SK-N-SH (cell line): ENCODE data around the gene TMEM145. TPM values are rescaled to one million over a fixed set of nuclear protein-coding genes. Genes with fewer than 3 reads are reported as not detected.

ENCODE experiments used
- CTCF ChIA-PET: fragments of 300-600, 350-600 bp; formaldehyde crosslinking; extraction: SDS; loops from one replicate; lab custom pipeline; 2021; lab: Yijun Ruan, JAX
- POLR2A ChIA-PET: fragments of 350-600 bp; sonication (Branson Sonifier 250); formaldehyde crosslinking; extraction: SDS; loops from one replicate; lab custom pipeline; 2020; ENCODE audit warnings: antibody characterized with exemption, inconsistent platforms; lab: Yijun Ruan, JAX
- DNase-seq: peaks from one replicate; pipeline ENCODE4 v3.0.0; 2012
- H2AFZ ChIP-seq: fragments of 200-600 bp; sonication (generic); 2 replicates; pipeline ENCODE4 v1.8.1; 2016; ENCODE audit warnings: antibody characterized with exemption, mild to moderate bottlenecking, low read depth
- H3F3A ChIP-seq: fragments of 200-600 bp; sonication (generic); replicated peaks from 2 replicates; pipeline ENCODE3; 2016; ENCODE audit warnings: antibody characterized with exemption, mild to moderate bottlenecking; ENCODE audit not compliant: insufficient read depth
- H3K27ac ChIP-seq, 2 experiments: fragments of 200-500 bp in 1 of 2; fragments of 200-600 bp in 1 of 2; sonication (Bioruptor generic) in 1 of 2; sonication (generic), shearing (Covaris generic) in 1 of 2; 2 replicates each; pipeline versions ENCODE4 v1.5.1 to v1.6.1; 2014 to 2016; ENCODE audit warnings: low read depth in 2 of 2, inconsistent platforms in 1 of 2, low read length in 1 of 2, mild to moderate bottlenecking in 1 of 2, mixed read lengths in 1 of 2
- H3K27me3 ChIP-seq: fragments of 200-600 bp; sonication (generic), shearing (Covaris generic); 2 replicates; pipeline ENCODE4 v1.6.1; 2016; ENCODE audit warnings: mixed run types; ENCODE audit not compliant: insufficient read depth
- H3K36me3 ChIP-seq, 2 experiments: fragments of 200-500 bp in 1 of 2; fragments of 200-600 bp in 1 of 2; sonication (Bioruptor generic) in 1 of 2; sonication (generic) in 1 of 2; replicated peaks in 1 of 2; 2 replicates each; pipeline versions ENCODE3 to v1.5.1; 2014 to 2016; ENCODE audit warnings: low read length in 1 of 2, mild to moderate bottlenecking in 1 of 2; ENCODE audit not compliant: insufficient read depth in 2 of 2, control insufficient read depth in 1 of 2
- H3K4me1 ChIP-seq, 2 experiments: fragments of 200-500 bp in 1 of 2; fragments of 200-600 bp in 1 of 2; sonication (Bioruptor generic) in 1 of 2; sonication (generic), shearing (Covaris generic) in 1 of 2; 2 replicates each; pipeline versions ENCODE4 v1.5.1 to v1.6.1; 2014 to 2016; ENCODE audit warnings: low read depth in 1 of 2, low read length in 1 of 2, mixed run types in 1 of 2; ENCODE audit not compliant: insufficient read depth in 2 of 2, control insufficient read depth in 1 of 2
- H3K4me2 ChIP-seq: fragments of 200-600 bp; sonication (generic), shearing (Covaris generic); 2 replicates; pipeline ENCODE4 v1.6.1; 2017; ENCODE audit warnings: mixed run types
- H3K4me3 ChIP-seq, 2 experiments: fragments of 200-500 bp in 1 of 2; fragments of 200-600 bp in 1 of 2; sonication (Bioruptor generic) in 1 of 2; sonication (generic), shearing (Covaris generic) in 1 of 2; 2 replicates each; pipeline versions ENCODE4 v1.5.1 to v1.8.1; 2014 to 2016; ENCODE audit warnings: low read depth in 2 of 2, inconsistent platforms in 1 of 2, low read length in 1 of 2, mild to moderate bottlenecking in 1 of 2, mixed read lengths in 1 of 2, moderate library complexity in 1 of 2
- H3K79me2 ChIP-seq: fragments of 200-600 bp; sonication (generic); 2 replicates; pipeline ENCODE4 v1.8.1; 2017; ENCODE audit warnings: mild to moderate bottlenecking; ENCODE audit not compliant: insufficient read depth
- H3K9ac ChIP-seq: fragments of 200-600 bp; sonication (generic); 2 replicates; pipeline ENCODE4 v1.6.1; 2017; ENCODE audit warnings: mixed run types
- H3K9me2 ChIP-seq: fragments of 200-600 bp; sonication (generic); 2 replicates; pipeline ENCODE4 v1.6.1; 2017; ENCODE audit warnings: mixed run types
- H3K9me3 ChIP-seq: fragments of 200-600 bp; sonication (generic); 2 replicates; pipeline ENCODE4 v1.6.1; 2017; ENCODE audit warnings: mixed run types, mild to moderate bottlenecking, moderate library complexity
- H4K20me1 ChIP-seq: fragments of 200-600 bp; sonication (generic); 2 replicates; pipeline ENCODE4 v1.6.1; 2017; ENCODE audit warnings: mild to moderate bottlenecking, mixed run types; ENCODE audit not compliant: insufficient read depth
- FOSL2 ChIP-seq: IDR thresholded peaks from 2 replicates; pipeline ENCODE4 v1.4.0; 2012; ENCODE audit warnings: low read depth, mild to moderate bottlenecking, moderate library complexity, borderline replicate concordance
- GABPA ChIP-seq: IDR thresholded peaks from 2 replicates; pipeline ENCODE4 v1.4.0; 2012; ENCODE audit warnings: low read depth, mild to moderate bottlenecking
- GATA2 ChIP-seq: sonication (generic); formaldehyde crosslinking; IDR thresholded peaks from 2 replicates; pipeline ENCODE4 v1.5.0; 2020; ENCODE audit warnings: mild to moderate bottlenecking, missing genetic modification reagents
- SMC3 ChIP-seq: IDR thresholded peaks from 2 replicates; pipeline ENCODE4 v1.6.1; 2012; ENCODE audit warnings: low read depth, low read length, improper control_type of control experiment
- TAF1 ChIP-seq: IDR thresholded peaks from 2 replicates; pipeline ENCODE4 v1.6.1; 2012; ENCODE audit warnings: low read depth, mild to moderate bottlenecking, low read length, moderate library complexity, borderline replicate concordance
- TEAD4 ChIP-seq: IDR thresholded peaks from 2 replicates; pipeline ENCODE4 v1.4.0; 2012; ENCODE audit warnings: mild to moderate bottlenecking, borderline replicate concordance; ENCODE audit not compliant: insufficient read depth
- WGBS: methylation state at CpG from one replicate; pipeline ENCODE4 v1.1.6; 2017; ENCODE audit warnings: low lambda C conversion rate; 5-methylcytosine and 5-hydroxymethylcytosine counted together
- polyA plus RNA-seq, 3 experiments: library from polyadenylated mRNA; depleted of rRNA; stranded (reverse); fragments of >200 nt; gene quantifications; 2 replicates each; pipeline ENCODE4 v1.2.3, GENCODE V29; 2012
- TF ChIP-seq, protein P1 (sequence below): IDR thresholded peaks from 2 replicates; pipeline ENCODE4; 2012
- TF ChIP-seq, protein P2 (sequence below): IDR thresholded peaks from 2 replicates; pipeline ENCODE4 v1.4.0; 2012; ENCODE audit warnings: low read depth, borderline replicate concordance
- TF ChIP-seq, protein P3 (sequence below): IDR thresholded peaks from 2 replicates; pipeline ENCODE4 v1.6.1; 2012; ENCODE audit warnings: mild to moderate bottlenecking, low read depth, low read length, moderate library complexity
- TF ChIP-seq, protein P4 (sequence below): fragments of 150-350 bp; IDR thresholded peaks from 2 replicates; pipeline ENCODE4 v1.6.1; 2017; ENCODE audit warnings: antibody characterized with exemption, low read length, low read depth, borderline replicate concordance

The TMEM145 gene
- polyA plus RNA-seq, 1 of the 3 experiments (the other 2 are of a cell fraction), result 2.0 TPM

DNA sequence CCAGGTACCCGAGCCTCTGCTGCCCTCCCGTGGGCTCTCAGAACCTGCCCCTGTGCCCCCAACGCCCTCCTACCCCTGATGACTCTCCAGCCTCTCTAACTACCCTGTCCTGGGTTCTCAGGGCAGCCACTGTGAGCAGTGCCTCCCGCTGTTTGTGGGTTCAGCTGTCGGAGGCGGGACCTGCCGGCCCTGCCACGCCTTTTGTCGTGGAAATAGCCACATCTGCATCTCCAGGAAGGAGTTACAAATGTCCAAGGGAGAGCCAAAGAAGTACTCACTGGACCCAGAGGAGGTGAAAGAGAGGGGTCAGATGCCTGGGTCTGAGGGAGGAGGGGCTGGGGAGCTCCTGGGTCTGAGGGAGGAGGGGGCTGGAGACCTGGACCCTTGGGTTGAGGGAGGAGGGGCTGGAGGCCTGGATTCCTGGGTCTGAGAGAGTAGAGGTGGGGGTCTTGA, 57.0 kb downstream of the TMEM145 start:
- no peaks in the 10 kb centered on the region for H3K36me3 ChIP-seq
- CTCF ChIA-PET, result interaction anchor here (1.1 kb wide), 1 partner anchor 17 kb away, joined by 4 read pairs; no protein-coding TSS in a partner anchor
- WGBS, result 96% methylated on average over 9 of the region's 9 CpGs
- no peaks in the 10 kb centered on the region for H3K79me2 ChIP-seq
- H3K4me1 ChIP-seq, result no peaks in the 10 kb centered on the region; a peak in 1 of 4 replicates
- no peak overlapping the region for H3K27ac ChIP-seq
- H3K4me2 ChIP-seq, result no peak overlapping the region
- POLR2A ChIA-PET, result interaction anchor here (1.0 kb wide), 1 partner anchor 9 kb away, joined by 3 read pairs; no protein-coding TSS in a partner anchor
- H3F3A ChIP-seq, result no peaks in the 10 kb centered on the region
- no peaks in the 10 kb centered on the region for H3K9me3 ChIP-seq
- H3K4me3 ChIP-seq, result no peak overlapping the region
- H3K9ac ChIP-seq, result no peak overlapping the region
- no peaks in the 10 kb centered on the region for H3K9me2 ChIP-seq
- no peaks in the 10 kb centered on the region for H4K20me1 ChIP-seq
- H3K27me3 ChIP-seq, result no peaks in the 10 kb centered on the region
- TF ChIP-seq SMC3 (no peak), GATA2 (CRISPR knock-in tag) (no peak), GABPA (no peak), FOSL2 (no peak), TAF1 (no peak), TEAD4 (no peak)
- TF ChIP-seq, protein P1, sequence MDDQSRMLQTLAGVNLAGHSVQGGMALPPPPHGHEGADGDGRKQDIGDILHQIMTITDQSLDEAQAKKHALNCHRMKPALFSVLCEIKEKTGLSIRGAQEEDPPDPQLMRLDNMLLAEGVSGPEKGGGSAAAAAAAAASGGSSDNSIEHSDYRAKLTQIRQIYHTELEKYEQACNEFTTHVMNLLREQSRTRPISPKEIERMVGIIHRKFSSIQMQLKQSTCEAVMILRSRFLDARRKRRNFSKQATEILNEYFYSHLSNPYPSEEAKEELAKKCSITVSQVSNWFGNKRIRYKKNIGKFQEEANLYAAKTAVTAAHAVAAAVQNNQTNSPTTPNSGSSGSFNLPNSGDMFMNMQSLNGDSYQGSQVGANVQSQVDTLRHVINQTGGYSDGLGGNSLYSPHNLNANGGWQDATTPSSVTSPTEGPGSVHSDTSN, result no peak
- TF ChIP-seq, protein P2, sequence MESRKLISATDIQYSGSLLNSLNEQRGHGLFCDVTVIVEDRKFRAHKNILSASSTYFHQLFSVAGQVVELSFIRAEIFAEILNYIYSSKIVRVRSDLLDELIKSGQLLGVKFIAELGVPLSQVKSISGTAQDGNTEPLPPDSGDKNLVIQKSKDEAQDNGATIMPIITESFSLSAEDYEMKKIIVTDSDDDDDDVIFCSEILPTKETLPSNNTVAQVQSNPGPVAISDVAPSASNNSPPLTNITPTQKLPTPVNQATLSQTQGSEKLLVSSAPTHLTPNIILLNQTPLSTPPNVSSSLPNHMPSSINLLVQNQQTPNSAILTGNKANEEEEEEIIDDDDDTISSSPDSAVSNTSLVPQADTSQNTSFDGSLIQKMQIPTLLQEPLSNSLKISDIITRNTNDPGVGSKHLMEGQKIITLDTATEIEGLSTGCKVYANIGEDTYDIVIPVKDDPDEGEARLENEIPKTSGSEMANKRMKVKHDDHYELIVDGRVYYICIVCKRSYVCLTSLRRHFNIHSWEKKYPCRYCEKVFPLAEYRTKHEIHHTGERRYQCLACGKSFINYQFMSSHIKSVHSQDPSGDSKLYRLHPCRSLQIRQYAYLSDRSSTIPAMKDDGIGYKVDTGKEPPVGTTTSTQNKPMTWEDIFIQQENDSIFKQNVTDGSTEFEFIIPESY, result no peak
- TF ChIP-seq, protein P3, sequence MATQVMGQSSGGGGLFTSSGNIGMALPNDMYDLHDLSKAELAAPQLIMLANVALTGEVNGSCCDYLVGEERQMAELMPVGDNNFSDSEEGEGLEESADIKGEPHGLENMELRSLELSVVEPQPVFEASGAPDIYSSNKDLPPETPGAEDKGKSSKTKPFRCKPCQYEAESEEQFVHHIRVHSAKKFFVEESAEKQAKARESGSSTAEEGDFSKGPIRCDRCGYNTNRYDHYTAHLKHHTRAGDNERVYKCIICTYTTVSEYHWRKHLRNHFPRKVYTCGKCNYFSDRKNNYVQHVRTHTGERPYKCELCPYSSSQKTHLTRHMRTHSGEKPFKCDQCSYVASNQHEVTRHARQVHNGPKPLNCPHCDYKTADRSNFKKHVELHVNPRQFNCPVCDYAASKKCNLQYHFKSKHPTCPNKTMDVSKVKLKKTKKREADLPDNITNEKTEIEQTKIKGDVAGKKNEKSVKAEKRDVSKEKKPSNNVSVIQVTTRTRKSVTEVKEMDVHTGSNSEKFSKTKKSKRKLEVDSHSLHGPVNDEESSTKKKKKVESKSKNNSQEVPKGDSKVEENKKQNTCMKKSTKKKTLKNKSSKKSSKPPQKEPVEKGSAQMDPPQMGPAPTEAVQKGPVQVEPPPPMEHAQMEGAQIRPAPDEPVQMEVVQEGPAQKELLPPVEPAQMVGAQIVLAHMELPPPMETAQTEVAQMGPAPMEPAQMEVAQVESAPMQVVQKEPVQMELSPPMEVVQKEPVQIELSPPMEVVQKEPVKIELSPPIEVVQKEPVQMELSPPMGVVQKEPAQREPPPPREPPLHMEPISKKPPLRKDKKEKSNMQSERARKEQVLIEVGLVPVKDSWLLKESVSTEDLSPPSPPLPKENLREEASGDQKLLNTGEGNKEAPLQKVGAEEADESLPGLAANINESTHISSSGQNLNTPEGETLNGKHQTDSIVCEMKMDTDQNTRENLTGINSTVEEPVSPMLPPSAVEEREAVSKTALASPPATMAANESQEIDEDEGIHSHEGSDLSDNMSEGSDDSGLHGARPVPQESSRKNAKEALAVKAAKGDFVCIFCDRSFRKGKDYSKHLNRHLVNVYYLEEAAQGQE, result no peak
- TF ChIP-seq, protein P4, sequence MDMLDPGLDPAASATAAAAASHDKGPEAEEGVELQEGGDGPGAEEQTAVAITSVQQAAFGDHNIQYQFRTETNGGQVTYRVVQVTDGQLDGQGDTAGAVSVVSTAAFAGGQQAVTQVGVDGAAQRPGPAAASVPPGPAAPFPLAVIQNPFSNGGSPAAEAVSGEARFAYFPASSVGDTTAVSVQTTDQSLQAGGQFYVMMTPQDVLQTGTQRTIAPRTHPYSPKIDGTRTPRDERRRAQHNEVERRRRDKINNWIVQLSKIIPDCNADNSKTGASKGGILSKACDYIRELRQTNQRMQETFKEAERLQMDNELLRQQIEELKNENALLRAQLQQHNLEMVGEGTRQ, result no peak
- TF ChIP-seq, all 33 proteins: peak for 0
- H2AFZ ChIP-seq, result no peak overlapping the region
- no peak for DNase-seq
